ENCODE measurements around the gene CAMK2A. TPM values are rescaled to one million over a fixed set of nuclear protein-coding genes. Genes with fewer than 3 reads are reported as not detected.

Gene CAMK2A
- polyA plus RNA-seq, 2 of the 4 experiments (the other 2 are of a cell fraction): 0.09 to 0.93 TPM

DNA sequence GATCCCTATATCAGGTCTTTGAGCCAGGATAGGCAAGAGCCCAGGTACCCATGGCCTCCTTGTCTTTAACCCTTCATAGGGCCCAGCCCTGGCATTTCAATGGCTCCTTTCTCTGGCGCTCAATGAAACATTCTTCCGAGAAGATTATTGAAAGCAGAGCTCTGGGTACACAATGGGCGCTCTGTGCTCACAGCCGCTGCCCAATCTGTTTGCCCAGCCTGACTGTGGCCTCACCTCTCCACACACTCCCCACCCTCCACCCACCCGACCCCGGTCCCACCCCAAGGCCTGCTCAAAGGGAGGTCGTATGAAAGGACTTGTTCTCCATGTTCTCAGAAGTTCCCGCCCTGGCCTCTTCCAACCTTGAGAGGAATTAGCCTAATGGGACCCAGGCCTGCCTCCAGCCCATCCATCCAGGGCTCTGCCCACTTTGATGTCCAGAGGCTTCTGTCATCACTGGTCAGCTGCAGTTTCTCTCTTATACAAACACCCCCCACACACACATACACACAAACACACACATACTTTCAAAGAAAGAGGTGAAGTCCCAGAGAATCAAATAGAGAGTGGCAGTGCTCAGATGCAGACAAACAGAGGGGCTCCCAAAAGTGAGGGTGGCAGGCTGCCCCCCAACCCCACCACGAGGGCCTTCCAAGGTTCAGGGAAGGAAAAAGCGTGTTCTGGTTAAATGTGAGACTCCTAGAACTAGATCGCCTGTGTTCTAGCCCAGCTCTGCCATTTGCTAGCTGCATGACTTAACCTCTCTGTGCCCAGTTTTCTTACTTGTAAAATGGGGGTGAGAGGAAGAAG, 18.2 kb upstream of the CAMK2A start:
- no peak for ATAC-seq
- 81% methylated on average over 9 of the region's 11 CpGs for whole genome bisulfite sequencing (ENCODE audit: missing lambda C conversion rate)
- Histone ChIP-seq H3K4me2 (no peak overlapping the region), H3K27ac (peak overlapping the region in 1 of 2 experiments; percentile 59; a peak in 3 of 6 replicates), H3K4me3 (no peak overlapping the region), H3K9me3 (no peaks in the 10 kb centered on the region), H3K4me1 (peaks cover 35% of the 10 kb centered on the region)
- FAIRE-seq: no peak
- TF ChIP-seq EP300 (IDR thresholded peaks at IDR 0.05) (no peak), JUN (IDR thresholded peaks at IDR 0.05) (no peak), ZSCAN20 (CRISPR knock-in tag; IDR thresholded peaks at IDR 0.05) (no peak), ATOH8 (CRISPR knock-in tag; IDR thresholded peaks at IDR 0.05; ENCODE audit: low read depth) (no peak), TP53 (CRISPR knock-in tag; IDR thresholded peaks at IDR 0.05) (no peak)
- POLR2A ChIA-PET: no interaction called here
- CTCF ChIA-PET: interaction anchor here (0.9 to 1.5 kb wide), 4 partner anchors 13 to 49 kb away, joined by 3 to 9 read pairs (median 3); no protein-coding TSS in a partner anchor
- DNase-seq (ENCODE audit: low read depth in 1 of 2, low spot score in 1 of 2): no peak

- no peak for DNase-seq (ENCODE audit: low read depth in 1 of 2, low spot score in 1 of 2)
- Histone ChIP-seq H3K4me2 (no peak overlapping the region), H3K4me3 (no peak overlapping the region), H3K27ac (no peak overlapping the region), H3K9me3 (no peaks in the 10 kb centered on the region), H3K4me1 (peaks cover 40% of the 10 kb centered on the region)
- WGBS (ENCODE audit: missing lambda C conversion rate): 88% methylated on average over 4 of the region's 4 CpGs
- POLR2A ChIA-PET: no interaction called here
- no peak for TF ChIP-seq PBX3 (IDR thresholded peaks at IDR 0.05)
- no peak for FAIRE-seq
- ATAC-seq: no peak
- CTCF ChIA-PET: interaction anchor here (1.5 to 2.4 kb wide), 2 partner anchors 8 to 44 kb away, joined by 5 to 17 read pairs; no protein-coding TSS in a partner anchor
These were observed 17.2 kb upstream of the CAMK2A start for GRCh38 chr5:150306775-150307174.

GRCh38 chr5:150305557-150305956, 16.0 kb upstream of the CAMK2A start:
- no peaks in the 10 kb centered on the region for H3K9me3 ChIP-seq
- no peak for FAIRE-seq
- DNase-seq (ENCODE audit: low read depth in 1 of 2, low spot score in 1 of 2): no peak
- H3K27ac ChIP-seq: peak overlapping the region in 1 of 2 experiments; percentile 87; a peak in 2 of 6 replicates
- no peak overlapping the region for H3K4me2 ChIP-seq
- ATAC-seq: no peak
- no peak overlapping the region for H3K4me3 ChIP-seq
- POLR2A ChIA-PET: interaction anchor here (1.3 kb wide), 1 partner anchor 12 kb away, joined by 4 read pairs; no protein-coding TSS in a partner anchor
- 25% methylated on average over 1 of the region's 1 CpG for WGBS (ENCODE audit: missing lambda C conversion rate)
- H3K4me1 ChIP-seq: peaks cover 52% of the 10 kb centered on the region
- CTCF ChIA-PET: interaction anchor here (0.8 to 2.4 kb wide), 6 partner anchors 9 to 51 kb away, joined by 3 to 17 read pairs (median 4); no protein-coding TSS in a partner anchor
- TF ChIP-seq PBX3 (IDR thresholded peaks at IDR 0.05): no peak
- no peak for TF ChIP-seq RCOR1 (IDR thresholded peaks at IDR 0.05; ENCODE audit: low read depth, low read length)
- no peak for TF ChIP-seq NPAS2 (CRISPR knock-in tag; IDR thresholded peaks at IDR 0.05; ENCODE audit: borderline replicate concordance)
- no peak for TF ChIP-seq TFCP2L1 (CRISPR knock-in tag; IDR thresholded peaks at IDR 0.05)
- no peak for TF ChIP-seq ELK1 (IDR thresholded peaks at IDR 0.05; ENCODE audit: low read depth, low read length)
- no peak for TF ChIP-seq ZC3H11A (IDR thresholded peaks at IDR 0.05)
- no peak for TF ChIP-seq CBX2 (IDR thresholded peaks at IDR 0.05; ENCODE audit: borderline replicate concordance, low read depth)
- TF ChIP-seq CHD2 (IDR thresholded peaks at IDR 0.05; ENCODE audit: low read length, partially characterized antibody): no peak
- TF ChIP-seq, protein P1, sequence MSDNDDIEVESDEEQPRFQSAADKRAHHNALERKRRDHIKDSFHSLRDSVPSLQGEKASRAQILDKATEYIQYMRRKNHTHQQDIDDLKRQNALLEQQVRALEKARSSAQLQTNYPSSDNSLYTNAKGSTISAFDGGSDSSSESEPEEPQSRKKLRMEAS (IDR thresholded peaks at IDR 0.05): no peak
- no peak for TF ChIP-seq MAZ (IDR thresholded peaks at IDR 0.05; ENCODE audit: borderline replicate concordance, low read depth, low read length)
- TF ChIP-seq, protein P2, sequence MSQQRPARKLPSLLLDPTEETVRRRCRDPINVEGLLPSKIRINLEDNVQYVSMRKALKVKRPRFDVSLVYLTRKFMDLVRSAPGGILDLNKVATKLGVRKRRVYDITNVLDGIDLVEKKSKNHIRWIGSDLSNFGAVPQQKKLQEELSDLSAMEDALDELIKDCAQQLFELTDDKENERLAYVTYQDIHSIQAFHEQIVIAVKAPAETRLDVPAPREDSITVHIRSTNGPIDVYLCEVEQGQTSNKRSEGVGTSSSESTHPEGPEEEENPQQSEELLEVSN (IDR thresholded peaks at IDR 0.05; ENCODE audit: borderline replicate concordance, low read depth): no peak
- TF ChIP-seq EHF (CRISPR knock-in tag; IDR thresholded peaks at IDR 0.05): no peak
- TF ChIP-seq KDM5A (IDR thresholded peaks at IDR 0.05): no peak
- no peak for TF ChIP-seq RFX5 (IDR thresholded peaks at IDR 0.05)
- TF ChIP-seq EP300 (IDR thresholded peaks at IDR 0.05): no peak
- no peak for TF ChIP-seq ZFP36 (IDR thresholded peaks at IDR 0.05; ENCODE audit: borderline replicate concordance, partially characterized antibody)

Measured in A549 (cell line).